GM04503 (cell line): ENCODE results near the gene GDI1.
"Not testable (repeated sequence)": the region's sequence is repeated elsewhere in the genome, so short reads cannot be mapped to it uniquely, and the experiment has no call there.

Source experiments
- DNase-seq: peaks from one replicate; pipeline ENCODE4 v3.0.0-alpha.2; 2012; ENCODE audit warnings: low read depth

Gene GDI1

GRCh38 chrX:154436983-154437752 is at the start of gene GDI1:
GDI1 (plus strand) TSS chrX:154437154; CDS start chrX:154437255, 101 bp downstream.
- DNase-seq = no peak

- not testable (repeated sequence) for DNase-seq
Observed at GRCh38 chrX:154388094-154388493, 48.9 kb upstream of the GDI1 start.

- DNase-seq = not testable (repeated sequence)
Observed at GRCh38 chrX:154388649-154389048, 48.3 kb upstream of the GDI1 start.

- DNase-seq = not testable (repeated sequence)
Observed at GRCh38 chrX:154389812-154390747, 46.9 kb upstream of the GDI1 start.

- not testable (repeated sequence) for DNase-seq
Observed at GRCh38 chrX:154396363-154396762, 40.6 kb upstream of the GDI1 start.

- no peak for DNase-seq
Observed at GRCh38 chrX:154396973-154397887, 39.7 kb upstream of the GDI1 start.

GRCh38 chrX:154397888-154398667 is 38.9 kb upstream of the GDI1 start, which contains the start of gene RPL10:
RPL10 (plus strand) TSS chrX:154398377; CDS start chrX:154398520, 143 bp downstream.
- peak; percentile 79 for DNase-seq

GRCh38 chrX:154398668-154399526 is 38.1 kb upstream of the GDI1 start:
- DNase-seq = no peak

GRCh38 chrX:154399527-154400368 is 37.2 kb upstream of the GDI1 start:
- DNase-seq = no peak

GRCh38 chrX:154400369-154400817 is 36.6 kb upstream of the GDI1 start:
- DNase-seq = not testable (repeated sequence)

- no peak for DNase-seq
Observed at GRCh38 chrX:154401045-154401799, 35.7 kb upstream of the GDI1 start.

GRCh38 chrX:154401918-154402621 is 34.9 kb upstream of the GDI1 start:
- no peak for DNase-seq

- DNase-seq = no peak
Observed at GRCh38 chrX:154402622-154403127, 34.3 kb upstream of the GDI1 start.

GRCh38 chrX:154403192-154403591 is 33.8 kb upstream of the GDI1 start:
- no peak for DNase-seq

GRCh38 chrX:154403858-154404257 is 33.1 kb upstream of the GDI1 start:
- DNase-seq = no peak

GRCh38 chrX:154404625-154405192 is 32.2 kb upstream of the GDI1 start:
- DNase-seq = no peak
